Endodermal cell (in vitro differentiated cells): Measurements from ENCODE around the gene TEX22. TPM values are rescaled to one million over a fixed set of nuclear protein-coding genes. Genes with fewer than 3 reads are reported as not detected.

Experiments
- DNase-seq: peaks from one replicate; pipeline ENCODE4 v3.0.0-alpha.2; 2017
- H3K27ac ChIP-seq: 2 replicates; pipeline ENCODE4 v1.5.1; 2013; ENCODE audit warnings: mild to moderate bottlenecking, low read depth, low read length, moderate library complexity
- H3K27me3 ChIP-seq: 2 replicates; pipeline ENCODE4 v1.6.1; 2013; ENCODE audit warnings: mild to moderate bottlenecking, low read length, moderate library complexity; ENCODE audit not compliant: insufficient read depth, control insufficient read depth, poor library complexity, severe bottlenecking
- H3K36me3 ChIP-seq: 2 replicates; pipeline ENCODE4 v1.7.0; 2013; ENCODE audit warnings: mild to moderate bottlenecking, low read length, moderate library complexity; ENCODE audit not compliant: control insufficient read depth, insufficient read depth
- H3K4me1 ChIP-seq: one replicate; pipeline ENCODE4 v1.7.0; 2013; ENCODE audit warnings: low read length; ENCODE audit not compliant: control insufficient read depth, insufficient read depth
- H3K4me3 ChIP-seq: 2 replicates; pipeline ENCODE4 v1.5.1; 2013; ENCODE audit warnings: mild to moderate bottlenecking, low read length, moderate library complexity
- H3K9ac ChIP-seq: 2 replicates; pipeline ENCODE4 v1.6.1; 2013; ENCODE audit warnings: mild to moderate bottlenecking, low read length, moderate library complexity; ENCODE audit not compliant: poor library complexity, severe bottlenecking; ENCODE audit errors: extremely low read depth
- H3K9me3 ChIP-seq: 2 replicates; pipeline ENCODE4 v1.6.1; 2013; ENCODE audit warnings: mild to moderate bottlenecking, low read length, moderate library complexity; ENCODE audit not compliant: control insufficient read depth
- H3K27ac Mint-ChIP-seq: 2 replicates; pipeline ENCODE4 v1.8.0; 2020; ENCODE audit warnings: mixed read lengths
- H3K27me3 Mint-ChIP-seq: 2 replicates; pipeline ENCODE4 v1.8.0; 2021; ENCODE audit warnings: mild to moderate bottlenecking, mixed read lengths; ENCODE audit not compliant: insufficient read depth
- H3K36me3 Mint-ChIP-seq: 2 replicates; pipeline ENCODE4 v1.8.0; 2020; ENCODE audit warnings: low read depth, mixed read lengths
- H3K4me1 Mint-ChIP-seq: 2 replicates; pipeline ENCODE4 v1.8.0; 2020; ENCODE audit warnings: mixed read lengths
- H3K4me3 Mint-ChIP-seq: 2 replicates; pipeline ENCODE4 v1.8.0; 2020; ENCODE audit warnings: mild to moderate bottlenecking, moderate library complexity, mixed read lengths
- H3K9me3 Mint-ChIP-seq: 2 replicates; pipeline ENCODE4 v1.8.0; 2020; ENCODE audit warnings: mild to moderate bottlenecking, mixed read lengths
- CTCF ChIP-seq: fragments of 200-600 bp; sonication (generic); conservative IDR thresholded peaks from 2 replicates; pipeline ENCODE4 v1.5.0; 2021; ENCODE audit warnings: antibody characterized with exemption, mild to moderate bottlenecking
- WGBS, 2 experiments: methylation state at CpG; one replicate each; pipeline versions ENCODE4 v1.1.5 to v1.1.7; 2013; ENCODE audit warnings: missing lambda C conversion rate in 2 of 2, mixed read lengths in 1 of 2; ENCODE audit not compliant: insufficient coverage in 1 of 2, insufficient read length in 1 of 2; 5-methylcytosine and 5-hydroxymethylcytosine counted together
- total RNA-seq, 2 donors: library from RNA; stranded (reverse); fragmentation: NEBNext Ultra II Directional in 1 of 2; extraction: Animal tissue kit (Norgen Biotek cat#: 25700) in 1 of 2; gene quantifications; 2 replicates in 1 of 2; 3 replicates in 1 of 2; pipeline ENCODE4 v1.2.1, GENCODE V29; 2021

TEX22 gene
- total RNA-seq, 2 donors from 2014 or later, result 1.9 to 3.5 TPM

GRCh38 chr14:105449276-105450122, 51.2 kb downstream of the TEX22 start:
- no peak for DNase-seq
- no peaks in the 10 kb centered on the region for H3K4me1 Mint-ChIP-seq
- Histone ChIP-seq H3K4me3 (no peak overlapping the region), H3K4me1 (no peaks in the 10 kb centered on the region), H3K36me3 (peaks cover 41% of the 10 kb centered on the region), H3K27me3 (no peaks in the 10 kb centered on the region), H3K9ac (no peak overlapping the region), H3K9me3 (no peaks in the 10 kb centered on the region), H3K27ac (no peak overlapping the region)
- no peak overlapping the region for H3K4me3 Mint-ChIP-seq
- no peaks in the 10 kb centered on the region for H3K27me3 Mint-ChIP-seq
- no peak for TF ChIP-seq CTCF
- peaks cover 36% of the 10 kb centered on the region for H3K36me3 Mint-ChIP-seq
- no peak overlapping the region for H3K27ac Mint-ChIP-seq
- no peaks in the 10 kb centered on the region for H3K9me3 Mint-ChIP-seq
- 96 to 98% methylated on average over 20 to 47 of the region's 47 CpGs for WGBS, 2 experiments

GRCh38 chr14:105450123-105450505, 51.8 kb downstream of the TEX22 start:
- Histone ChIP-seq H3K9ac (no peak overlapping the region), H3K4me1 (no peaks in the 10 kb centered on the region), H3K36me3 (peaks cover 43% of the 10 kb centered on the region), H3K4me3 (no peak overlapping the region), H3K9me3 (no peaks in the 10 kb centered on the region), H3K27me3 (no peaks in the 10 kb centered on the region), H3K27ac (no peak overlapping the region)
- Mint-ChIP-seq H3K9me3 (no peaks in the 10 kb centered on the region), H3K4me1 (no peaks in the 10 kb centered on the region), H3K36me3 (peaks cover 40% of the 10 kb centered on the region), H3K27ac (no peak overlapping the region), H3K4me3 (no peak overlapping the region), H3K27me3 (no peaks in the 10 kb centered on the region)
- no peak for DNase-seq
- no peak for TF ChIP-seq CTCF
- 92% methylated on average over 16 to 22 of the region's 22 CpGs for WGBS, 2 experiments

- Mint-ChIP-seq H3K4me1 (no peaks in the 10 kb centered on the region), H3K9me3 (no peaks in the 10 kb centered on the region), H3K27ac (no peak overlapping the region), H3K4me3 (no peak overlapping the region), H3K36me3 (peaks cover 49% of the 10 kb centered on the region), H3K27me3 (no peaks in the 10 kb centered on the region)
- Histone ChIP-seq H3K4me1 (no peaks in the 10 kb centered on the region), H3K27me3 (no peaks in the 10 kb centered on the region), H3K27ac (no peak overlapping the region), H3K9me3 (no peaks in the 10 kb centered on the region), H3K36me3 (peaks cover 46% of the 10 kb centered on the region), H3K4me3 (no peak overlapping the region), H3K9ac (no peak overlapping the region)
- no peak for DNase-seq
- 94% methylated on average over 23 to 29 of the region's 29 CpGs for WGBS, 2 experiments
- no peak for TF ChIP-seq CTCF
Measured at GRCh38 chr14:105450864-105451720, 52.8 kb downstream of the TEX22 start.
